Peyer's patch (tissue), 4 donors: ENCODE data around the gene SERTAD3.

Source experiments
- POLR2A ChIP-seq, 2 donors: fragments of 450-650 bp; IDR thresholded peaks; one replicate each; pipeline ENCODE4 v1.5.1; 2017; ENCODE audit warnings: antibody characterized with exemption in 2 of 2, mild to moderate bottlenecking in 2 of 2, moderate library complexity in 2 of 2
- TF ChIP-seq, protein P1 (sequence below), 6 experiments: fragments of 450-650 bp in 4 of 6; fragments of 200-600 bp in 2 of 6; sonication (generic) in 1 of 6; IDR thresholded peaks; one replicate each; pipeline ENCODE4 v1.5.1; 2017 to 2019; ENCODE audit warnings: antibody characterized with exemption in 6 of 6, mild to moderate bottlenecking in 3 of 6, moderate library complexity in 1 of 6

DNA sequence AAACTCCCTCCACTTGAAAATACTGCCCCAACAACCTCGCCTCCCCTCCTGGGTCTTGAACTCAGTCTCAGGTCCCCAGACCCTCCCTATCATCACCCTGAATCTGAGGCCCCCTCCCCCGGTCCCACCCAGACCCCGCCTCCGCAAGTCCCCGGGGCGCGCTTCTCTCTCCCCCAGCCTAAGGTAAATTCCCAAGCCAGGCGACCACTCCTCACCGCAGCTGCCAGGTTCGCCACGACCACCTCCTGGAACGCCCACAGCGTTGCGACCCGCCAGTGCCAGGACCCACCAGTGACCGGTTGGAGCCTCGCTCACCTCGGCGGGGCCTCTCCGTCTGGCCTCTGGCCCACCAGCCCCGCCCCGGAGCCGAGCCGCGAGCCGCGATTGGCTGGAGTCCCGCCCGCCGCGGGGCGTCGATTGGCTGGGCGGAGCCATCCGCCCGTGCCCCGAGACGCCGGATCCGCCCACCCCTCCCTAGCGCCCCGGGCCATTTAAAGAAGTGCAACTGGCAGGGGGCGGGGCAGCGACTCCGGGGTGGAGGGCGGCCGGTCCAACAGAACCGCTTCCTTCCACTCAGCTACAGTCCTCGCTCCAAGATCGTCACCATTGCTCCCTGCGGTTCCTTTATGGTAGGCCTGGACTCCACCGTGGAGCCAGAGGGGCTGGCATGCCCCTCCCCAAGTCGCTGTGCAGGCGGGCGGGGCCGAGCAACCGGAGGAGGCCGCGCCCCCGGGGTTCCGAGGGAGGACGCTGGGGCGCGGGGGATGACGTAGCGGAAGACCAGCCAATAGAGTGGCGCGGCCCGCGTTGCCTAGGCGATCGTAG, at the start of gene SERTAD3:
- TF ChIP-seq, protein P1, sequence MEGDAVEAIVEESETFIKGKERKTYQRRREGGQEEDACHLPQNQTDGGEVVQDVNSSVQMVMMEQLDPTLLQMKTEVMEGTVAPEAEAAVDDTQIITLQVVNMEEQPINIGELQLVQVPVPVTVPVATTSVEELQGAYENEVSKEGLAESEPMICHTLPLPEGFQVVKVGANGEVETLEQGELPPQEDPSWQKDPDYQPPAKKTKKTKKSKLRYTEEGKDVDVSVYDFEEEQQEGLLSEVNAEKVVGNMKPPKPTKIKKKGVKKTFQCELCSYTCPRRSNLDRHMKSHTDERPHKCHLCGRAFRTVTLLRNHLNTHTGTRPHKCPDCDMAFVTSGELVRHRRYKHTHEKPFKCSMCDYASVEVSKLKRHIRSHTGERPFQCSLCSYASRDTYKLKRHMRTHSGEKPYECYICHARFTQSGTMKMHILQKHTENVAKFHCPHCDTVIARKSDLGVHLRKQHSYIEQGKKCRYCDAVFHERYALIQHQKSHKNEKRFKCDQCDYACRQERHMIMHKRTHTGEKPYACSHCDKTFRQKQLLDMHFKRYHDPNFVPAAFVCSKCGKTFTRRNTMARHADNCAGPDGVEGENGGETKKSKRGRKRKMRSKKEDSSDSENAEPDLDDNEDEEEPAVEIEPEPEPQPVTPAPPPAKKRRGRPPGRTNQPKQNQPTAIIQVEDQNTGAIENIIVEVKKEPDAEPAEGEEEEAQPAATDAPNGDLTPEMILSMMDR (IDR thresholded peaks at IDR 0.05) = peak in 1 of 6 experiments; percentile 13
- TF ChIP-seq POLR2A (IDR thresholded peaks at IDR 0.05) = peak; percentile 95 to 99
